Body of pancreas (tissue), 4 donors: ENCODE data around the gene ATL1. TPM values are rescaled to one million over a fixed set of nuclear protein-coding genes. Genes with fewer than 3 reads are reported as not detected.
A peak's percentile ranks its signal among the peaks of the same experiment; 100 is the strongest.

Experiments
- ATAC-seq: fragments of 150-250 bp; one replicate; pipeline ENCODE4 v1.9.1; 2016
- DNase-seq, 4 donors: peaks; one replicate each; pipeline ENCODE4 v3.0.0-alpha.2; 2019
- H3K27ac ChIP-seq, 4 donors: fragments of 200-600 bp; sonication (generic); 1 replicate in 3 of 4; 2 replicates in 1 of 4; pipeline versions ENCODE4 v1.5.1 to v1.6.1; 2016 to 2019; ENCODE audit warnings: mild to moderate bottlenecking in 1 of 4, mixed read lengths in 1 of 4, moderate library complexity in 1 of 4
- H3K27me3 ChIP-seq, 2 donors: fragments of 200-600 bp; sonication (generic); one replicate each; pipeline ENCODE4 v1.6.0; 2016; ENCODE audit warnings: mild to moderate bottlenecking in 1 of 2
- H3K36me3 ChIP-seq, 2 donors: fragments of 200-600 bp; sonication (generic); replicated peaks in 1 of 2; 2 replicates each; pipeline ENCODE4 v1.5.1; 2016; ENCODE audit warnings: low read depth in 2 of 2; ENCODE audit not compliant: insufficient read depth in 1 of 2
- H3K4me1 ChIP-seq: fragments of 200-600 bp; sonication (generic); one replicate; pipeline ENCODE4 v1.6.0; 2016
- H3K4me3 ChIP-seq, 2 donors: fragments of 200-600 bp; sonication (generic); 1 replicate in 1 of 2; 2 replicates in 1 of 2; pipeline ENCODE4 v1.5.1; 2016 to 2019
- H3K9me3 ChIP-seq, 3 donors: fragments of 200-600 bp; sonication (generic); 1 replicate in 2 of 3; 2 replicates in 1 of 3; pipeline ENCODE4 v1.5.1; 2016
- POLR2A ChIP-seq, 3 donors: fragments of 450-650 bp; IDR thresholded peaks; one replicate each; pipeline ENCODE4 v1.6.1; 2016; ENCODE audit warnings: antibody characterized with exemption in 3 of 3, mild to moderate bottlenecking in 2 of 3
- WGBS, 2 donors: methylation state at CpG; one replicate each; pipeline ENCODE4 v1.1.5; 2017; 5-methylcytosine and 5-hydroxymethylcytosine counted together
- intact Hi-C: fragments of 100-400 bp; cut with DNase I; formaldehyde crosslinking; loops from one replicate; pipeline ENCODE4 v1.15.1; 2023
- total RNA-seq, 2 donors: library from RNA; depleted of rRNA; stranded (reverse); fragments of >200 nt; gene quantifications; one replicate each; pipeline ENCODE4 v1.1.0, GENCODE V29; 2016
- TF ChIP-seq, protein P1 (sequence below), 7 experiments: fragments of 450-650 bp in 4 of 7; fragments of 200-600 bp in 3 of 7; sonication (generic) in 3 of 7; IDR thresholded peaks; one replicate each; pipeline ENCODE4 v1.5.1; 2016 to 2019; ENCODE audit warnings: antibody characterized with exemption in 7 of 7

ATL1 gene
- total RNA-seq, 2 donors from 2014 or later = 0.33 to 5.4 TPM

DNA sequence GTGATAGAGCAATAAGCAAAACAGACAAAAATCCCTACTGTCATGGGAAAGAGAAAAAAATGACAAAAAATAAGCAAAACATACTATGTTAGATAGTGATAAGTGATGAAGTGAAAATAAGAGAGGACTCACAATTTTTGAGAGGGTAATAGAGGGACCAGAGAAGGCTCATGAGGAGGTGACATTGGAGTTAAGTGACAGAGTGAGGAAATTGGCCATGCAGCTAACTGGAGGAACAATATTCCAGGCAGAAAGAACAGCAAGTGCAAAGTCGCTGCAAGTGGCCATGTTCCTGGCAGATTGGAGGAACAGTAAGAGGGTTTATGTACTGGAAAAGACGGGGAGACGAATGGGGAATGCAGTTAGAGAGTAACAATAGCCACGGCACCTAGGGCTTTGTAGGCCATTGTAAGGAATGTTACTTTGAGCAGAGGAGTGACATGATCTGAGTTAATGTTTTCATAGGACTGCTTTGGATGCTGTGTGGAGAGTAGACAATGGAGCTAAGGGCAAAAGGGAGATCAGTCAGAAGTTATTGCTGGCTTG is 109.6 kb downstream of the ATL1 start:
- no peak for TF ChIP-seq POLR2A (IDR thresholded peaks at IDR 0.05)
- TF ChIP-seq, protein P1, sequence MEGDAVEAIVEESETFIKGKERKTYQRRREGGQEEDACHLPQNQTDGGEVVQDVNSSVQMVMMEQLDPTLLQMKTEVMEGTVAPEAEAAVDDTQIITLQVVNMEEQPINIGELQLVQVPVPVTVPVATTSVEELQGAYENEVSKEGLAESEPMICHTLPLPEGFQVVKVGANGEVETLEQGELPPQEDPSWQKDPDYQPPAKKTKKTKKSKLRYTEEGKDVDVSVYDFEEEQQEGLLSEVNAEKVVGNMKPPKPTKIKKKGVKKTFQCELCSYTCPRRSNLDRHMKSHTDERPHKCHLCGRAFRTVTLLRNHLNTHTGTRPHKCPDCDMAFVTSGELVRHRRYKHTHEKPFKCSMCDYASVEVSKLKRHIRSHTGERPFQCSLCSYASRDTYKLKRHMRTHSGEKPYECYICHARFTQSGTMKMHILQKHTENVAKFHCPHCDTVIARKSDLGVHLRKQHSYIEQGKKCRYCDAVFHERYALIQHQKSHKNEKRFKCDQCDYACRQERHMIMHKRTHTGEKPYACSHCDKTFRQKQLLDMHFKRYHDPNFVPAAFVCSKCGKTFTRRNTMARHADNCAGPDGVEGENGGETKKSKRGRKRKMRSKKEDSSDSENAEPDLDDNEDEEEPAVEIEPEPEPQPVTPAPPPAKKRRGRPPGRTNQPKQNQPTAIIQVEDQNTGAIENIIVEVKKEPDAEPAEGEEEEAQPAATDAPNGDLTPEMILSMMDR (IDR thresholded peaks at IDR 0.05) = no peak
- Histone ChIP-seq H3K36me3 (no peaks in the 10 kb centered on the region), H3K27ac (peak overlapping the region; percentile 19 to 99 (median 97)), H3K27me3 (no peaks in the 10 kb centered on the region), H3K4me3 (no peak overlapping the region), H3K9me3 (no peaks in the 10 kb centered on the region), H3K4me1 (peaks cover 17% of the 10 kb centered on the region)
- no peak for DNase-seq
- intact Hi-C loops = no loop called here
- WGBS, 2 donors = 83 to 84% methylated on average over 4 of the region's 4 CpGs
- ATAC-seq = no peak

DNA sequence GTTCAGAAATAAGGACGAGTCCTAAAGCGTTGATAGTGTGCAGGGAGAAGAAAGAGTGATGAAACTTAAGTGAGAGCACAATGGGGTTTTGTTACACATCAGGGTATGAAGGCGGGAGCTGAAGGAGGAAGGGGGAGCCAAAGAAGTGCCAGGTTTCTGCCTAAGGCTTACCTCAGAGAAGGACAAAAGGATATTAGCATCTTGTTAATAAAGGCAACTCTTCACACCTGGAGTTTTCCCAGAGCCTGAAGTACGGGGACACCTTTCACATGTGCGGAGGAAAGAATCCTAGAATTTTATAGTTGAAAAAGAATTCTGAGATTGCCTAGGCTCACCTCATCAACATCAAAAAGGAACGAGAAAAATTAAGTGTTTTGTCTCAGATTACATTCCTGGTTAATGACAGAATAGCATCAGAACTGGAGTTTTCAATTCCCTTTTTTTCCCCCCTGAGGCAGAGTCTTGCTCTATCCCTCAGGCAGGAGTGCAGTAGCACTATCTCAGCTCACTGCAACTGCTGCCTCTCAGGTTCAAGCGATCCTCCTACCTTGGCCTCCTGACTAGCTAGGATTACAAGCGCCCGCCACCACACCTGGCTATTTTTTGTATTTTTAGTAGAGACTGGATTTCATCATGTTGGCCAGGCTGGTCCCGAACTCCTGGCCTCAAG is 110.4 kb downstream of the ATL1 start:
- DNase-seq = peak in 1 of 4 donors; percentile 29
- intact Hi-C loops = no loop called here
- Histone ChIP-seq H3K27me3 (no peaks in the 10 kb centered on the region), H3K27ac (no peak overlapping the region), H3K4me3 (no peak overlapping the region), H3K4me1 (peaks cover 14% of the 10 kb centered on the region), H3K9me3 (no peaks in the 10 kb centered on the region), H3K36me3 (no peaks in the 10 kb centered on the region)
- TF ChIP-seq, protein P1 (IDR thresholded peaks at IDR 0.05) = no peak
- TF ChIP-seq POLR2A (IDR thresholded peaks at IDR 0.05) = no peak
- WGBS, 2 donors = 70 to 76% methylated on average over 10 of the region's 10 CpGs
- no peak for ATAC-seq

DNA sequence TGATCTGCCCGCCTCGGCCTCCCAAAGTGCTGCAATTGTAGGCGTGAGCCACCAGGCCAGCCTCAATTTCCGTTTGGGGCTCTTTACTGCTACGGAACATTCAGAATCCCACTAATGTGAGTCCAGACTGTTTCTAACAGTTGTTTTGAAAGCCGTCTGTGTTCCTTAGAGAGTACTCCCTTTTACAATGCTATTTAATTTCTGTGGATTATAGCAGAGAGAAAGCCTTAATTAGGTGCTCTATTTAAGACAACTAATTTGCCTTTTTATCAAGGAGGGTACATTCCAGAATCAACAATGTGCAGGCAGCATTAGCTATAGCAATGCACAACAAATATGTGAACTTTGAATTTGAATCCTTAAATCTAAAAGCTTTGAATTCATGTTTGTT is 110.9 kb downstream of the ATL1 start:
- ATAC-seq (no peak), DNase-seq (no peak)
- no peak overlapping the region for H3K4me3 ChIP-seq
- WGBS, 2 donors = 92 to 93% methylated on average over 6 of the region's 6 CpGs
- H3K9me3 ChIP-seq = no peaks in the 10 kb centered on the region
- intact Hi-C loops = no loop called here
- peaks cover 14% of the 10 kb centered on the region for H3K4me1 ChIP-seq
- H3K27me3 ChIP-seq = no peaks in the 10 kb centered on the region
- H3K36me3 ChIP-seq = no peaks in the 10 kb centered on the region
- no peak for TF ChIP-seq POLR2A (IDR thresholded peaks at IDR 0.05)
- TF ChIP-seq, protein P1 (IDR thresholded peaks at IDR 0.05) = no peak
- H3K27ac ChIP-seq = no peak overlapping the region

DNA sequence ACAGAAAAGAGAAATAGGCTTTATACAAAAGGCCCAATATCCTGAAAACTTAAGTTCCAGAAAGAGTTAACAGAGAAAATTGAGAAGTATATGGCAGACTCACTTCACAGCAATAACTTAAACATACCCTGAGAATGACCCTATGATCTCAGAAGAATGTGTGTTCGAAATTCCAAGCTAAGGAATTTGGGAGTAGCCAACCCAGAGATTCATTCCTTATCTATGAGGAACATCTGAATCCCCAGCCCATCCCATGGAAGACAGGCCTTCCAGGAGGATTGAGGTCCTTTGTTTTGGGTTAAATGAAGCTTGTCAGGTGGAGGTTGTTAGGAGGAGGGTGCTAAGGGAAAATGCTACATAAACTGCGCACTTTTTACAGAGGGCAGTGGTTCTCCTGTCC is 115.7 kb downstream of the ATL1 start:
- TF ChIP-seq POLR2A (IDR thresholded peaks at IDR 0.05) = no peak
- TF ChIP-seq, protein P1 (IDR thresholded peaks at IDR 0.05) = no peak
- DNase-seq = no peak
- Histone ChIP-seq H3K27me3 (no peaks in the 10 kb centered on the region), H3K4me3 (no peak overlapping the region), H3K27ac (no peak overlapping the region), H3K4me1 (peaks cover 5% of the 10 kb centered on the region), H3K9me3 (no peaks in the 10 kb centered on the region), H3K36me3 (no peaks in the 10 kb centered on the region)
- intact Hi-C loops = no loop called here
- ATAC-seq = no peak
- 83 to 94% methylated on average over 2 of the region's 2 CpGs for WGBS, 2 donors
